Activated CD4-positive, CD25-positive, alpha-beta regulatory T cell treated with anti-CD3 and anti-CD28 coated beads, Interleukin-2, amount 50 U/mL, for 24 hours (primary cell): Measurements from ENCODE around the gene OPN3.
A peak's percentile ranks its signal among the peaks of the same experiment; 100 is the strongest.

Experiments
- ATAC-seq, 2 donors: fragments of 150-1000 bp; cut with Tn5 transposase; one replicate each; pipeline ENCODE4 v1.10.0; 2021; ENCODE audit warnings: mild to moderate bottlenecking in 1 of 2, moderate library complexity in 1 of 2

OPN3 gene

DNA sequence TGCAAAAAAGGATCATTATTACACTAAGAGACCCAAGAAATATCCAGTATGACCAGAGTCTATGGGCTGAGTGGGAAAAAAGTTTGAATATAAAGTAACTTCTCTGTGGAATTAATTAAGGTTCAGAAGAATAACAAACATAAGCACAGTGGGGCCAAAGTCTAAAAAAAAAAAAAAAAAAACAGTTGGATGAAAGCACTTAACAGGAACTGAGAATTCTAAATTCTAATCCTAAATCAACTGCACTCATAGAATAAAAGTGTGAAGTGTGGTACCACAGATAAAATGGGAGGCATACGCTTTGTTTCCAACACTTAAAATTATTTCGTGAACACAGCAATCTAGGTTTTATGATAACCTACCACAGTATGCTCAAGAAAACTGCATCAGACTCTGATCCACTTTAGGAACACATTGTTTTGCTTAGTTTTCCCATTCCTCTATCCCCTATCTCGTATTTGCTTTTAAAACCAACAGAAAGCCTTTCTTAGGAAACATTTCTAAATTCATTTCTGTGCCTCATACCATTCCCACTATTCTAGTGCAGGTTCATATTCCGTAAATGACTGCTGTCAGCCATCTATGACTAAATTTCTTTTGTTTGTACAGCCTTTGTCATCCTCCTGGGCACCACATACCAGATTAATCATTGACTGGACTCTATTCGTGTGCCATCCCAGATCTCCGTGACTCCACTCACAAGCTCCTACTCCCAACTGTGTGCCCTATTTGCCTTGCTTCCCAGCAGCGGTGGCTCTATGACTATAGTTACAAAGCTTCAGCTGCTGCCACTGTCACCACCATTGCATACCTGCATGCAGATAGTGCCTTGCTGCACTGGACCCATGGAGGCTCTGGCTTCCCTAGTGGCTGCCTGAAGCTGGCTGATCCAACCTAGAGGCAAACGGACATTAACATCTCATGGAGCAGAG lies 24.9 kb downstream of the OPN3 start:
- no peak for ATAC-seq

DNA sequence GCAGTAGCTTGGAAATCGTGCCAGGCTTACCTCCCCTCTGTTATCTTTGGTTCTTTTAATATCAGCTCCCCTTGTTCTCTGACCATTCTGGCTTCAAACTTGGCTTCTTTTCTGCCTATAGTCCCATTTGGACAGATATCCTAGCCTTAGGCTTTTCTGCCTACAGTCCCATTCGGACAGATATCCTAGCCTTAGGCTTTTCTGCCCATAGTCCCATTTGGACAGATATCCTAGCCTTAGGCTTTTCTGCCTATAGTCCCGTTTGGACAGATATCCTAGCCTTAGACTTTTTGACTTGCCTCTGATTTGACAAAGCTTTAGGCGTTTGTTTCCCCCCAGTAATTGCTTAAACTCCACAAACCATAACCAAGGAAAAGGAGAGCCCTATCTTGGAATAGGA lies 25.6 kb downstream of the OPN3 start:
- ATAC-seq = no peak

DNA sequence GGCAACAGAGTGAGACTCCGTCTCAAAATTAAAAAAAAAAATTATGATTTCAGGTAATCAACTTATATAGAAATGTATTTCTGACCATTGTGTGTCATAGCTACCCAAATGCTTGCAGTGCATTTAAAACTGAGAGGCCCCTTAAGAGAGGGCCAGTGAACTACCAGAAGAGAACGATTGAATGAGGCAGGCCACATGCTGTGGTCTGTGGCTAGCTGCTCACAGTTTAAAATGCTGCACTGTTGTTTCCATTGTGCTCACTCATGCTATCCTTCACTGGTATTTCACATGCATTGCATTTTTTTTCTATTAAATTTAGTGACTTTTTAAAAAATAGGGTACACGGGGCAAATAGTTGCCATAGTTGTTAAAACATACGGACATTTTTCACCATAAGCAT lies 26.0 kb downstream of the OPN3 start:
- no peak for ATAC-seq

DNA sequence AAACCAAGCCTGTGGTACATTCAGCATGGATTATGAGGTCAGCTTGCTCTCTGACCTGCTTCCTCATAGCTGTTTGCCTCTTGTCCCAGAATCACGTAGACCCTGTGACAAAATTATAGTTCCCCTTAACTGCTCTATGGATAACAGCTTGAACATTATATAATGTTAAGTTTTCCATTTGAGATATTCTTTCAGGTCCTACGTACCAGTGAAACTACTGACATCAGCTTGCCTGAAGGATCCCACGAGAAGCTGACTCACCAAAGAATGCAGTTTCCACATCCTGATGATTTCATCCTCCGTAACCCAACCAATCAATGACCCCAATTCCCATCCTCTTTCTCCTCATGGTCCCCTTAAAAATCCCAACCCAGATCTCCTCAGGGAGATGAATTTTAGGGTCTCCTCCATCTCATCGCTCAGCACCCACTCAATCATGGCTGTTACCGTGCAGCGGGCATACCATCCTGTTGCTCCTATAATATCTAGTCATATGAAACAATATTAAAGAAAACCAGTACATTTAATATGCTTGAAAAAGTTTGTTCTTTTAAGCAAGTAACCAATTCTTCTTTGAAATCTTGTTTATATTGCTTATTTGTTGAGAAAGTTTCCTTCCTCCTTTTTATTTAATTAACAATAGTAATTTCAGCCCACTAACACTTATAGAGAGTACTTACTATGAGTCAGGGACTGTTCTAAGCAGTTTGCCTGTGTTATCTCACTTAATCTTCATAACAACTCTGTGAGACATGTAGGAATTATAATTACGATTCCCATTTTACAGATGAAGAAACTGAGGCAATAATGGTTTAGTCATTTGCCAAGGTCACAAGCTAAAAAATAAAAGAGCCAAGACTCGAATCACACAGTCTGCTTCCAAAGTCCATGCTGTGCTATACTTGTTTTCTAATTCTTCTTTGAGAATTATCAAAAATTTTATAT lies 27.4 kb downstream of the OPN3 start:
- no peak for ATAC-seq

DNA sequence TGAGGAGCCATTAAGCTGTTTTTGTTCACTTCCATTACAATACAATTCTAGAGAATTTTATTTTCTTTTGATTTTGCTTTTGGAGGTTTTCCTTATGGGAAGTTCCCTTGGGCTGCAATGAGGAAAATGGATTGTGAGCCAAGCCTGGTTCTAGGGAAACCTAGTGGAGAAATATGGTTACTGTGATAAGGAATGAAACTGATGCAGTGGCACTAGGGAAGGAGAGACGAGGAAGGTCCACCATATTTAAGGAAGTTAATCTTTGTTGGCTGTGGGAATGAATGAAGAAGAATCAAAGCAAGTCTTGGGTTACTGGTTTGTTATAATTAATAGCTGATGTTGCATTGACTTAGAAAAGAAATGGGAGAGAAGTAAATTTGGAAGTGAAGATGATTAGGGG lies 28.4 kb downstream of the OPN3 start:
- no peak for ATAC-seq

DNA sequence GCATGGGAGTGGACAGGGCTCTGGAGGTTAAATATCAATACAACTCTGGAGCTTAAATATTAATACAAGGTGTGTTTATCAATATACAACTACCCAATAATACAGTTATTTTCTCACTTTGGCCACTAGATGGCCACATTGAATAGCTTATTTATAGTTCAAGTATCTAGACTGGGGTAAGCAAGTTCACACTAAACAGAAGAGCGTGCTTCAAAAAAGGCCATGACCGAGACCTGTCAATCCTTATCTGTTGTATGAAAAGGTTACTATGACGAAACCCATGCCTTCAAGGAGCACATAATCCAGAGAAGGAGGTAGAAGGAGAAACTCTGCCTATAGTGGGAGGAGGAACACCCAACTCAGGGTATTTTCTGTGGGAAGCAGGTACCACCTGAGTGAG lies 29.1 kb downstream of the OPN3 start:
- peak; percentile 70 for ATAC-seq

DNA sequence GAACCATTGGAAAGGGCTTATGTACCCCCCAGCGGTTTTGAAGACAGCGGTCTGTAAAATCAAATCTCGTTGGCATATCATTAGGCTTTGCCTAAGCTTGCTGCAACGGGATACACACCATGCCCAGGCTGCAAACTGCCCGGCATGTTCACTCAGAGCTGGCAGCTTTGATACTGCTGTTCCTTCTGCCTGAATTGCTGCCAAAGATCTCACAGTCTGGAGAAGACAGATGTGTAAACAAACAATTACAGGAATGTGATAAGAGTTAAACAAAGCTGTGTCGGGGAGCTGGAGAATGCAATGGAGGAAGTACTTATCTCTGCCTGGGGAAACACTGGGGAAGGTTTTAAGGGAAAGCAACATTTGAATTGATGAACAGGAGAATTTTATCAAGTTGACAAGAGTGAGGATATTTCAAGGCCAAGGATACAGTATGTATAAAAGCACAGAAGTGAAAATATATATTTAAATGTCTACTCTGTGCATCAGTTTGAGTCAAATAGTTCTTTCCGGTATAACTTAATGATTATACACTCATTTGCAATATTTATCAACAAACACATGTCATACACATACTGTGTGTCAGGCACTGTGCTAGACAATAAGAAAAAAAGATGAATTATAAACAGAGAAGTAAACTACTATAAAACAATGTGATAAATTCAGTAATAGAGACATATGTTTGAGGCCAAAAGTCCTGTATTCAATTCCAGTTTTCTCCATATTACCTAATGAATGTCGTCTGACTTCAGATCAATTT lies 29.9 kb downstream of the OPN3 start:
- no peak for ATAC-seq

DNA sequence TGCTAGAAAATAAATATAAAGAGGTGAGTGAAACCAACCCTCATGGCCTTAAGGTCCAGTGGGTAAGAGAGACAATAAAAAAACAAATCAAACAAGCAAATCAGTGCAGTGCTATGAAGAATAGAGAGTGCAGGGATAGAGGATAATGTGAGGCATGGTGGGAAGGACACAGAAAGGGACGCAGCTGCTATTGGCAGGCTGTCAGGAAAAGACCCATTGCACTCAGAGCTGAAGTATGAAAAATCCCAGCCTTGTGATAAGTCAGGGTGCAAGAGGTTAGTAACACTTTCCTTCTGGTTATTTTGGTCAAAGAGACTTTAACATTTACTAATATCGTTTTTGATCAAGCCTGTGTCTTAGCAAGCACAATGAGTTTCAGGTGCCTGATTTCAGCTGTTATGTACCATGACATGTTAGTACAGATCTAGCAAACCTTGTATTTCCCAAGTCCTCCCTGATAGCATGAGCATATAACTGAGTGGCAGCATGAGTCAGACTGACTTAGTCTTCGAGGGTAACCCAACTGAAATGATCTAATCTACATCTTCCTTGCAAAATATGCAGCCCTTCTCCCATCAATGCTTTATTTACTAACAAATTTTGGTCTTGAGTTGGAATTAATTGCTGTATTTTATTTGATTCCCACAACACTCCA lies 31.7 kb downstream of the OPN3 start:
- ATAC-seq = peak; percentile 37 to 42

DNA sequence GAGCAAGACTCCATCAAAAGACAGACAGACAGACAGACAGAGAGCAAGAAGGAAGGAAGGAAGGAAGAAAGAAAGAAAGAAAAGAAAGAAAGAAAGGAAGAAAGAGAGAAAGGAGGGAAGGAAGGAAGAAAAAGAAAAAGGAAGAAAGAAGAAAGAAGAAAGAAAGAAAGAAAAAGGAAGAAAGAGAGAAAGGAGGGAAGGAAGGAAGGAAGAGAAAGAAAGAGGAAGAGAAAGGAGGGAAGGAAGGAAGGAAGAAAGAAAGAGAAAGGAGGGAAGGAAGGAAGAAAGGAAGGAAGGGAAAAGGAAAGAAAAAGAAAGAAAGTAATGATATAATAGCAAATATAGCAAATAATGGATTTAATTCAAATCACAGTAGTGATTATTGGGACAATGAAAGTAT lies 32.7 kb downstream of the OPN3 start:
- no peak for ATAC-seq

DNA sequence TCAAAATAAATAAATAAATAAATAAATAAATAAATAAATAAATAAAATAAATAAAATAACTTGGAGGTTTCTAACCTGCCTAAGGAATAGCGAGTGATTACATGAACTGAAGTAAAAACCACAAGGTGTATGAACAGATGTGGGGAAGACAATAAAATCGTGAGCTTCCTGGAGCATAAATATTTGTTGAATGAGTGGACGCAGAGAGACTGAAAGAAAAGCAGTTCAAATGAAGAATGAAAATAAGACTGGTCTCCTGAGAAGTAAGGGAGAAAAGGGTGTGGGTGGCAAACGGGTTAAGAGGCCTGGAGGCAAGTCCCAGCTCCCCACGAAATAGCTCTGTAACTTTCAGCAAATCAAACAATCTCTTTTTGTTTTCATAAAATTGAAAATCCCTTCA lies 33.6 kb downstream of the OPN3 start:
- no peak for ATAC-seq

DNA sequence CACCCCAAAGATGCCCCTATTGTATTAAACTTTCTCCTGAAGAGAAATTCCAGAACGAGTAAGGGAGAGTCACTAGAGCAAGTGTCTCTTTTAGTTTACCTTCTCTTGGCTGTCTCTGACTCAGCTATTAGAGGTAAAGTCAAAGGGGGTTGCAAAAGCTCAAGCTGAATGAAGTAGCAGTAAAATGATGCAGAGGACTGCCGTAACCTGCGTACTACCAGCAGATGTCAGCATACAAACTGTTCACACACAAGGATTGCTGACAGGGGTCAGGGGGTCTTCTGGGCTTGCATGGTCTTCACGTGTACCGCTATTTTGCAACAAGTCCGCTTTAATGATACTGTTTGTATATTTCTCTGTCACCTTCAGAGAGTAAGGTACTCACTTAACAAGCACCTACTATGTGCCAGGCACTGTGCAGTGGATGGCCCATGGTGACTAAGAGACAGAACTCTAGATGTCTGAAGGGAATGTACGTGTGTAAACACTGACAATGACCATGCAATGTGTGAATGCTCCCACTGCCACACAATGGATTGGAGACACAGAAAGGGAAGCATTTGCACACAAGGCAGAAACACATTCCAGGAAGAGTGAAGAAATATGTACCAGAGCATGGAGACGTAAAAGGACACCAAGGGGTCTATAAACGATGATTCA lies 34.9 kb downstream of the OPN3 start:
- no peak for ATAC-seq

DNA sequence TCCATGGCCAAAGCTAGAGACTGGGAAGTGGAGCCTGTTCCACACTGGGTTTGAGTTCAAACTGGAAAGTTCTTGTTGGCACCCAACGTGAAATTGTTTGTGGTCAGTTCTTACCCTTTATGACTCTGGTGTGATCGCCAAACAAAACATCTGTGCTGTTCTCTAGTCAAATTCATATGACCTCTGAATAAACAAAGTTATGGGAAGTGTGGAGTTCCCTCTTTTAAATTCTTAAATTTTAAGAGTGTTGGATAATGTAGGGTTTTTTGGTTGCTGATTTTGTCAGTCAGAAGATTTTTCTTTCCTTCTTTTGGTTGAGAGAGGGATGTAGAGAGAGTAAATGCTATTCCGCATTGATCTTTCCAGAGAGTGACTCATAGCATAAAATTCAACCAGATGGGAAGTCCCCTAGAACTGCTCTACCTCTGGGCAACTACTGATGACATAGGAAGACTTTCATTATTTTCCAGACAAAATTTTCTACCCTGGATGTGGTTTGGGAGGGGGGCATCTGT lies 36.4 kb downstream of the OPN3 start:
- ATAC-seq = no peak

DNA sequence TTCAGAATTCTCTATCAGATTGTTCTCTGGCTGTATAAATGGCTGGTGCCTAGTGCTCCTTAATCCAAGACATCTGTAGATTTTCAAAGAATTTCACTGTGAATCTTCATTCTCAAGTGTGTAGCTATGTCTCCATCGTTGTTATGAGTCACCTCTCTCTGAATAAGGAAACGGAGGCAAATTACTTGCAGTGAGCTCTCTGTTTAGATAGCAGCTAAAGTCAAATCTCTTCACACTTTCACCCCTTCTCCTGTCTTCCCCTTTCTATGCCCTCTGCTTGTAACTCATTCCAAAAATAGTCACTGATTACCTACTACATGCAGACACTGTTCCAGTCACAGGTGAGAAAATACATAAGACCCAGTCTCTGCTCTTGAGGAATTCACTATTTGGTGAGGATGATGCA lies 39.7 kb downstream of the OPN3 start:
- peak in 1 of 2 donors; percentile 49 for ATAC-seq

DNA sequence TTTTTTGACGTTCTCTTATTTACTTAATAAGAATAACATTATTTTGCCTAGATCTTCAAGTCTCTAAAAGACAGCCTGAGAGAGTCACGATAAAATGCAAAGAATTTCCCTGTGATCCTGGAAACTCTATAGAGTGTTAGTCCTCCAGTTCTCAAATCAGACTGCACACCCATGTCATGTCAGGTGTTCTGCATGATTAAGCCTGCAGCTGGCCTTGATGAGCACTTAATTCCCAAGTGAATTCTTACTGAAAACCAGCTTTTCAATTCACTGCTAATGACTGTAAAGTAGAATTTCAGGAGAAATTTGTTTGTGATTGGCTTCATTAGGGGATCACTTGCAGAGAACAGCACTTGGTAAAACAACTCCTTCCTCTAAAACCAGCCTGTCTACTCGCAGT lies 41.9 kb downstream of the OPN3 start:
- no peak for ATAC-seq

DNA sequence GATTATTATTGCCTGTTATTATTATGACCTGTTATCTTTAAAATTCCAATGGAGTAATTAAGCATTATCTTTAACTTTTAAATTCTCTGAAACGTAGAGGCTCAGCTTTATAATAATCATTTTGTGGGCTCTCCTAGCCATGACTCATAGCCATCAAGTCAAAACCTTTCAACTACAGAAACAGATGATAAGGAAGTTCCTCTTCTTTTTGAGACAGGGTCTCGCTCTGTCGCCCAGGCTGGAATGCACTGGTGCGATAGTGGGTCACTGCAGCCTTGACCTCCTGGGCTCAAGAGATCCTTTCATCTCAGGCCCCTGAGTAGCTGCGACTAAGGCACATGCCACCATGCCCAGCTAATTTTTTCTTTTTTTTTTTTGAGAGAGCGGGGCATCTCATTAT lies 43.5 kb downstream of the OPN3 start:
- no peak for ATAC-seq

DNA sequence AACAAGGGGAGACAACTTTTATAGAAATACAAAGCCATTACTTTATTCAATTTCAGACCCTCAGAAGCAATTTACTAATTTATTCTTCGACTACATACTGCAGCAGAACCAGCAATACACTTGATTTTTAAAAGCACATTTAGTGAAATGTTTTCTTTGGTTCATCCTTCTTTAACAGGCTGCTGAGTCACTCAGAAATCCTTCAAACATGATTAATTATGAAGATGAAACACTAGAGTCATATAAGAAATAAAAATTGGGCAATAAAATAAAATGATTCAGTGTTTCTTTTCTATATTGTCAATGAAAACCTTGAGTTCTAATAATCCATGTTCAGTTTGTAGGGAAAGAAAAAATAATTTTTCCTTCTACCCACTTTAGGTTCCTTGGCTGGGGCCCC lies 47.0 kb downstream of the OPN3 start:
- ATAC-seq = no peak

DNA sequence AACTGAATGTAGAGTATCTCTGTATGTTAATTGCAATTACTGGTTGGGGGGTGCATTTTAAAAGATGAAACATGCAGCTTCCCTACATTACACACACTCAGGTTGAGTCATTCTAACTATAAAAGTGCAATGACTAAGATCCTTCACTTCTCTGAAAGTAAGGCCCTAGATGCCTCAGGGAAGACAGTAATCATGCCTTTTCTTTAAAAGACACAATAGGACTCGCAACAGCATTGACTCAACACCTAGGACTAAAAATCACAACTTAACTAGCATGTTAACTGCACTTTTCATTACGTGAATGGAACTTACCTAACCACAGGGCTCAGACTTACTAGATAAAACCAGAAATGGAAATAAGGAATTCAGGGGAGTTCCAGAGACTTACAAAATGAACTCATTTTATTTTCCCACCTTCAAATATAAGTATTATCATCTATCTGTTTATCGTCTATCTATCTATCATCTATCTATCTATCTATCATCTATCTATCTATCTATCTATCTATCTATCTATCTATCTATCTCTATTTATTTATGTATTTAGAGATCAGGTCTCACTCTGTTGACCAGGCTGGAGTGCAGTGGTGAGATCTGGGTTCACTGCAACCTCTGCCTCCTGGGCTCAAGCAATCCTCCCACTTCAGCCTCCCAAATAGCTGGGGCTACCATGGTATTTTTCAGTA lies 47.8 kb downstream of the OPN3 start:
- peak; percentile 92 to 94 for ATAC-seq

DNA sequence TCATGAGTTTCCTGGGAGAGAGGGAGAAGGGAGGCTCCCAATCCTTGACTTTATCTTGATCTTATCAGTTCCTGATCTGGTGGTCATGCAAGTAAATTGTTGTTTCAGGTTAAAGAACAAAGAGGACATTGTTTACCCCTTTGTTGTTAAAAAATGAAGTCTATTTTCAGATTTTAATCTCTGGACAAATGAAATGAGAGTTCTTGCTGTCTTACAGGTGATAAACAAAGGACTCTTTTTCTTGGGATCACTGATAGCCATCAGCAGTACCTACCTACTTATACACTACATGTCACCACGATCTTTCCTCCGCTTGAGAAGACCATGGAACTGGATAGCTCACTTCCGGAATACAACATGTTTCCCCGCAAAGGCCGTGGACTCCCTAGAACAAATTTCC lies 48.4 kb downstream of the OPN3 start:
- no peak for ATAC-seq

DNA sequence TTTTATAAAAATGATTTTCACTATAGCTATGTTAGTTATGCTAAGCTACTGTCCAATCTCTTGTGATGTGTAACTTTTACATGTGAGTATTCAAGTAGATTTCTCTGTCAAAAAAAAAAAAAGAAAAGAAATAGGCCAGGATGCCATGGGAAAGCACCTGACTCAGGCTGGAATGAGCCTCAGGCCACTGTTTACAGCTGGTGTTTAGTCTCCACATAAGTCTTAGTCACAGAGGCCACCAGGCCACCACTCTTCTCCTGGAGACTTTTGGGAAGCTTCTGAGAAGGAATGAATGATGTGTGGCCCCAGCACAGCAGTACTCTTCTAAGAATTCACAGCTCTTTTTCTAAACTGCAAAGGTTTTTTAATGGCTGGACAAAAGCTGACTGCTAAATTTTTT lies 48.9 kb downstream of the OPN3 start:
- ATAC-seq = no peak

DNA sequence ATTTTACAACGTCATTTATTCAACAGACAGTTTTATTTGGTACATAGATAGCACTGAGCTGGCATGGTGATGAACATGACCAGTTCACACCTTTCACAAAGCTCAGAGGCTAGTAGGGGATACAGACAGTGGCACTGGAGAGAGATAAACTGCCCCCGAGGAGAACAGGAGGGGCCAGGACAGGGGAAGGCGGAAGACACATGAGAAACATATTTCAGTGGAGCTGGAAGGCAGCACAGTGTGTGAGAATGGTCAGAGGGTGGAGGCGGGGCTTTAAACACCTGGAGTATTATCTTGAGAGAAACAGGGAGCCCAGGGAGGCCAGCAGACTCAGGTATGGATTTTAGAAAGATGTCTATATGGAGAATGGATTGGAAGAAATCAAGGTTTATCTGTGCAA lies 49.5 kb downstream of the OPN3 start:
- ATAC-seq = no peak

DNA sequence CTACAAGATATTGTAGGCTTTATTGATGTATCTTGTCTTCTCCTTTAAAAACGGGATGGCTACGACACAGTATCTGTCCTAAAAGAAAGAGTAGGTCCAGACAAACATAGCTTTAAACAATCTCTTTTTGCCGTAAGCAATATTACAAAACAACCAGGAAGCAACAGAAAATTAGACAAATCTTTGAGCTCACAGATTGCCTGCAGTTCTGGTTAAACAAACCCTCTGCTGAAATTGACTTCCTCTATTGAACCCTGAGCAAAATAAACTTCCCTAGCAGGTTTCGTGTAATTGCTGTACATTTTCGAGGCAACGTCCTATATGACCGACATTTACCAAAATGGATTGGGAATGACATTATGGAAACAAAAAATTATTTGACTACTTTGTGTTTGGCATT lies 50.6 kb downstream of the OPN3 start:
- ATAC-seq = no peak
